Endothelial cell of umbilical vein (primary cell): ENCODE measurements around the gene DIP2B. TPM values are rescaled to one million over a fixed set of nuclear protein-coding genes. Genes with fewer than 3 reads are reported as not detected.

Source experiments
- BruUV-seq: library from RNA; stranded (reverse); fragments of 400-500 nt; replicated peaks from 2 replicates; lab custom pipeline; 2021; lab: Mats Ljungman, UMichigan
- CTCF ChIA-PET: fragments of 300-600, 350-600 bp; sonication (Branson Sonifier 250); formaldehyde crosslinking; loops from one replicate; lab custom pipeline; 2021; ENCODE audit warnings: antibody characterized with exemption, inconsistent platforms; lab: Charles Lee
- POLR2A ChIA-PET: fragments of 300-600, 350-600 bp; sonication (Branson Sonifier 250); formaldehyde crosslinking; loops from one replicate; lab custom pipeline; 2021; ENCODE audit warnings: antibody characterized with exemption, inconsistent platforms; lab: Charles Lee
- DNase-seq: peaks from one replicate; pipeline ENCODE4 v3.0.0-alpha.2; 2011; ENCODE audit warnings: low read depth, low spot score
- FAIRE-seq: peaks from 2 replicates; lab custom pipeline; 2011; peaks lifted over from hg19 to GRCh38; lab: Jason Lieb, UNC
- H2AFZ ChIP-seq: 2 replicates; pipeline ENCODE4 v1.6.0; 2012; ENCODE audit warnings: low read depth, low read length, control low read depth, inconsistent platforms
- H3K27ac ChIP-seq: 2 replicates; pipeline ENCODE4 v1.5.1; 2011; ENCODE audit warnings: low read depth, mild to moderate bottlenecking, control low read depth, low read length, moderate library complexity; ENCODE audit not compliant: insufficient read depth
- H3K27me3 ChIP-seq, 2 experiments: 2 replicates each; pipeline versions ENCODE4 v1.6.0 to v1.6.1; 2011; ENCODE audit warnings: low read length in 2 of 2, mixed read lengths in 1 of 2; ENCODE audit not compliant: control insufficient read depth in 2 of 2, insufficient read depth in 2 of 2
- H3K36me3 ChIP-seq, 2 experiments: 2 replicates in 1 of 2; 3 replicates in 1 of 2; pipeline ENCODE4 v1.5.1; 2011; ENCODE audit warnings: low read length in 2 of 2, mild to moderate bottlenecking in 1 of 2, moderate library complexity in 1 of 2; ENCODE audit not compliant: control insufficient read depth in 2 of 2, insufficient read depth in 2 of 2; ENCODE audit errors: extremely low read depth in 1 of 2
- H3K4me1 ChIP-seq: 3 replicates; pipeline ENCODE4 v1.5.1; 2011; ENCODE audit warnings: mild to moderate bottlenecking, low read length; ENCODE audit not compliant: control insufficient read depth, insufficient read depth; ENCODE audit errors: extremely low read depth
- H3K4me2 ChIP-seq: 2 replicates; pipeline ENCODE4 v1.6.1; 2011; ENCODE audit warnings: low read length, control low read depth, mixed read lengths; ENCODE audit not compliant: insufficient read depth
- H3K4me3 ChIP-seq, 3 experiments: fragments of 200-600 bp in 1 of 3; sonication (generic), shearing (Covaris generic) in 1 of 3; replicated peaks in 1 of 3; 2 replicates each; pipeline ENCODE4 v1.5.1; 2011 to 2016; ENCODE audit warnings: control low read depth in 3 of 3, low read length in 3 of 3, mild to moderate bottlenecking in 2 of 3, inconsistent platforms in 1 of 3, low read depth in 1 of 3, moderate library complexity in 1 of 3; ENCODE audit not compliant: insufficient read depth in 1 of 3
- H3K79me2 ChIP-seq: 2 replicates; pipeline ENCODE4 v1.6.0; 2012; ENCODE audit warnings: low read length, inconsistent platforms; ENCODE audit not compliant: control insufficient read depth, insufficient read depth
- H3K9ac ChIP-seq: replicated peaks from 2 replicates; pipeline ENCODE3; 2011; ENCODE audit warnings: low read length, control low read depth; ENCODE audit not compliant: insufficient read depth; ENCODE audit errors: extremely low read depth
- H3K9me1 ChIP-seq: replicated peaks from 3 replicates; pipeline ENCODE4 v1.6.0; 2011; ENCODE audit warnings: mild to moderate bottlenecking, low read length; ENCODE audit not compliant: control insufficient read depth, insufficient read depth; ENCODE audit errors: extremely low read depth
- H3K9me3 ChIP-seq: replicated peaks from 2 replicates; pipeline ENCODE4 v1.5.1; 2012; ENCODE audit warnings: low read length, inconsistent platforms; ENCODE audit not compliant: control insufficient read depth, insufficient read depth
- H4K20me1 ChIP-seq: replicated peaks from 2 replicates; pipeline ENCODE3; 2011; ENCODE audit warnings: mild to moderate bottlenecking, low read length; ENCODE audit not compliant: control insufficient read depth, insufficient read depth; ENCODE audit errors: extremely low read depth
- EZH2 ChIP-seq: IDR thresholded peaks from 2 replicates; pipeline ENCODE4 v1.6.1; 2012; ENCODE audit warnings: borderline replicate concordance, low read depth, mild to moderate bottlenecking, moderate library complexity, low read length, inconsistent platforms; ENCODE audit not compliant: severe bottlenecking
- FOS ChIP-seq: IDR thresholded peaks from 2 replicates; pipeline ENCODE4 v1.6.1; 2011; ENCODE audit warnings: mild to moderate bottlenecking, low read length, moderate library complexity, borderline replicate concordance; ENCODE audit not compliant: insufficient read depth
- GATA2 ChIP-seq: IDR thresholded peaks from 2 replicates; pipeline ENCODE4 v1.7.0; 2011; ENCODE audit warnings: low read depth, mild to moderate bottlenecking, moderate library complexity, mixed read lengths, low read length; ENCODE audit not compliant: insufficient read length, insufficient read depth
- JUN ChIP-seq: IDR thresholded peaks from 2 replicates; pipeline ENCODE4 v1.6.1; 2011; ENCODE audit warnings: borderline replicate concordance, low read depth; ENCODE audit not compliant: insufficient read length, insufficient read depth
- MYC ChIP-seq: IDR thresholded peaks from one replicate; pipeline ENCODE4 v1.6.1; 2011; ENCODE audit warnings: mild to moderate bottlenecking, low read depth, low read length
- POLR2A ChIP-seq: IDR thresholded peaks from 2 replicates; pipeline ENCODE4 v1.6.1; 2012; ENCODE audit warnings: low read depth, mild to moderate bottlenecking, control low read depth, low read length
- POLR2AphosphoS5 ChIP-seq: IDR thresholded peaks from 2 replicates; pipeline ENCODE4 v1.6.1; 2012; ENCODE audit warnings: low read depth, mild to moderate bottlenecking, control low read depth, low read length, moderate library complexity; ENCODE audit not compliant: insufficient read depth
- dilution Hi-C: fragments of 300-500 bp; cut with MboI; formaldehyde crosslinking; loops from one replicate; pipeline ENCODE4 v1.15.0; 2019; ENCODE audit warnings: low sequenced_read_pairs; ENCODE audit not compliant: extremely low pct_ligation_motif_present
- intact Hi-C: fragments of 100-400 bp; cut with micrococcal nuclease; formaldehyde crosslinking; loops from one replicate; pipeline ENCODE4 v1.10.0; 2022
- polyA plus RNA-seq, 4 experiments: library from polyadenylated mRNA; depleted of rRNA in 3 of 4; stranded (reverse) in 3 of 4; unstranded in 1 of 4; fragments of >200 nt; gene quantifications; 2 replicates each; pipeline versions ENCODE4 v1.2.1 to v1.2.3, GENCODE V29; 2011 to 2012; ENCODE audit warnings: missing spikeins in 1 of 4
- total RNA-seq: library from RNA; stranded (reverse); gene quantifications from 2 replicates; pipeline ENCODE4 v1.2.3, GENCODE V29; 2021
- TF ChIP-seq, protein P1 (sequence below): IDR thresholded peaks from 2 replicates; pipeline ENCODE4 v1.6.1; 2011; ENCODE audit not compliant: insufficient read depth, insufficient read length
- TF ChIP-seq, protein P2 (sequence below), 2 donors: IDR thresholded peaks; 1 replicate in 1 of 2; 2 replicates in 1 of 2; pipeline ENCODE4 v1.5.1; 2011; ENCODE audit warnings: low read length in 2 of 2, mild to moderate bottlenecking in 2 of 2, moderate library complexity in 2 of 2, control low read depth in 1 of 2, inconsistent platforms in 1 of 2, low read depth in 1 of 2; ENCODE audit not compliant: insufficient read depth in 1 of 2; ENCODE audit errors: extremely low read depth in 1 of 2

Gene DIP2B
- total and polyA plus RNA-seq, 2 donors (not counting 3 experiments of a cell fraction or from before 2014, with no cell fraction given), result 14.5 to 28.0 TPM

DNA sequence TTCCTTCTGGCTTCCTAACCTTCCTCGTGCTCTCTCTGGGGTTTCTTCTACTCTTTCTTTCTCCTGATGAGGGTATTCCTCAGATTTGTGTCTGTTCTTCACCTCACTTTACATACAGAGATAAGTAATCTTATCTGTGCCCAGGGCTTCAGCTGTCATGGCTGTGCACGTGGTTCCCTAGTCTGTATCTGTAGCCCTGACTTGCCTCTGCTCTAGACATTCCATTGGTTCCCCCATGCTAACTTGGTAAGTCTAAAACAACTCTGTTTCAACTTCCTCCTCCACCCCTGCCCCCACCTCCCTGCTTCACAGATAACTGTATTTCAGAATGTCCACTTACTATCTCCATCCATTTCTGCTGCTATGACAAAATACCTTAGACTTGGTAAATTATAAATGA lies 10.8 kb downstream of the DIP2B start:
- H3K79me2 ChIP-seq, result peaks cover 55% of the 10 kb centered on the region
- no TSS peak for BruUV-seq
- no peak overlapping the region for H3K27ac ChIP-seq
- H3K27me3 ChIP-seq, result no peaks in the 10 kb centered on the region
- DNase-seq (no peak), FAIRE-seq (no peak)
- no peak overlapping the region for H3K4me2 ChIP-seq
- peaks cover 12% of the 10 kb centered on the region for H3K4me1 ChIP-seq
- H3K9me3 ChIP-seq, result no peaks in the 10 kb centered on the region
- CTCF ChIA-PET, result interaction anchor here (1.1 to 1.5 kb wide), 3 partner anchors 24 to 152 kb away, joined by 3 to 6 read pairs (median 3); no protein-coding TSS in a partner anchor
- no peak overlapping the region for H3K4me3 ChIP-seq
- H2AFZ ChIP-seq, result no peak overlapping the region
- TF ChIP-seq, protein P1, sequence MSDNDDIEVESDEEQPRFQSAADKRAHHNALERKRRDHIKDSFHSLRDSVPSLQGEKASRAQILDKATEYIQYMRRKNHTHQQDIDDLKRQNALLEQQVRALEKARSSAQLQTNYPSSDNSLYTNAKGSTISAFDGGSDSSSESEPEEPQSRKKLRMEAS, result no peak
- TF ChIP-seq POLR2AphosphoS5 (no peak), FOS (no peak), JUN (no peak), EZH2 (no peak), POLR2A (no peak), MYC (no peak), GATA2 (no peak)
- TF ChIP-seq, protein P2, sequence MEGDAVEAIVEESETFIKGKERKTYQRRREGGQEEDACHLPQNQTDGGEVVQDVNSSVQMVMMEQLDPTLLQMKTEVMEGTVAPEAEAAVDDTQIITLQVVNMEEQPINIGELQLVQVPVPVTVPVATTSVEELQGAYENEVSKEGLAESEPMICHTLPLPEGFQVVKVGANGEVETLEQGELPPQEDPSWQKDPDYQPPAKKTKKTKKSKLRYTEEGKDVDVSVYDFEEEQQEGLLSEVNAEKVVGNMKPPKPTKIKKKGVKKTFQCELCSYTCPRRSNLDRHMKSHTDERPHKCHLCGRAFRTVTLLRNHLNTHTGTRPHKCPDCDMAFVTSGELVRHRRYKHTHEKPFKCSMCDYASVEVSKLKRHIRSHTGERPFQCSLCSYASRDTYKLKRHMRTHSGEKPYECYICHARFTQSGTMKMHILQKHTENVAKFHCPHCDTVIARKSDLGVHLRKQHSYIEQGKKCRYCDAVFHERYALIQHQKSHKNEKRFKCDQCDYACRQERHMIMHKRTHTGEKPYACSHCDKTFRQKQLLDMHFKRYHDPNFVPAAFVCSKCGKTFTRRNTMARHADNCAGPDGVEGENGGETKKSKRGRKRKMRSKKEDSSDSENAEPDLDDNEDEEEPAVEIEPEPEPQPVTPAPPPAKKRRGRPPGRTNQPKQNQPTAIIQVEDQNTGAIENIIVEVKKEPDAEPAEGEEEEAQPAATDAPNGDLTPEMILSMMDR (IDR thresholded peaks at IDR 0.05; ENCODE audit: extremely low read depth in 1 of 2, insufficient read depth in 1 of 2, low read depth in 1 of 2, low read length in 2 of 2), result no peak
- no peaks in the 10 kb centered on the region for H3K36me3 ChIP-seq
- no peaks in the 10 kb centered on the region for H3K9me1 ChIP-seq
- H4K20me1 ChIP-seq, result no peaks in the 10 kb centered on the region
- H3K9ac ChIP-seq, result no peak overlapping the region
- POLR2A ChIA-PET, result no interaction called here
- intact Hi-C loops, result no loop called here
- dilution Hi-C loops, result no loop called here
